Measurements from ENCODE around the gene AAR2. TPM values are rescaled to one million over a fixed set of nuclear protein-coding genes. Genes with fewer than 3 reads are reported as not detected.
A peak's percentile ranks its signal among the peaks of the same experiment; 100 is the strongest.

The AAR2 gene
- total and polyA plus RNA-seq, 8 donors = 23.1 to 40.0 (median 34.6) TPM

GRCh38 chr20:36216314-36217025 is 19.8 kb upstream of the AAR2 start:
- intact Hi-C loops (cut with DNase I) = no loop called here

GRCh38 chr20:36217226-36217625 is 19.1 kb upstream of the AAR2 start:
- no peaks in the 10 kb centered on the region for H3K4me1 ChIP-seq
- no peak overlapping the region for H3K4me3 ChIP-seq
- no peaks in the 10 kb centered on the region for H3K9me3 ChIP-seq
- DNase-seq (no peak), ATAC-seq (no peak)
- intact Hi-C loops (cut with DNase I) = no loop called here
- H3K36me3 ChIP-seq = peaks cover 0 to 33% of the 10 kb centered on the region in 2 donors
- H3K27me3 ChIP-seq = no peaks in the 10 kb centered on the region
- H3K27ac ChIP-seq = no peak overlapping the region
- TF ChIP-seq CTCF (IDR thresholded peaks at IDR 0.05) = no peak

More at GRCh38 chr20:36216314-36217025, 19.8 kb upstream of the AAR2 start:
- no peaks in the 10 kb centered on the region for H3K9me3 ChIP-seq
- TF ChIP-seq CTCF (IDR thresholded peaks at IDR 0.05) = no peak
- H3K4me1 ChIP-seq = no peaks in the 10 kb centered on the region
- no peaks in the 10 kb centered on the region for H3K27me3 ChIP-seq
- H3K27ac ChIP-seq = no peak overlapping the region
- DNase-seq = no peak
- no peak for ATAC-seq
- peaks cover 0 to 28% of the 10 kb centered on the region in 2 donors for H3K36me3 ChIP-seq
- H3K4me3 ChIP-seq = no peak overlapping the region

GRCh38 chr20:36218380-36219064 is 17.8 kb upstream of the AAR2 start:
- intact Hi-C loops (cut with DNase I) = no loop called here
- TF ChIP-seq CTCF (IDR thresholded peaks at IDR 0.05) = no peak
- H3K4me3 ChIP-seq = no peak overlapping the region
- DNase-seq (peak in 1 of 4 donors; percentile 57), ATAC-seq (no peak)
- no peaks in the 10 kb centered on the region for H3K9me3 ChIP-seq
- no peaks in the 10 kb centered on the region for H3K4me1 ChIP-seq
- H3K36me3 ChIP-seq = peaks cover 0 to 29% of the 10 kb centered on the region in 2 donors
- no peaks in the 10 kb centered on the region for H3K27me3 ChIP-seq
- no peak overlapping the region for H3K27ac ChIP-seq

- Histone ChIP-seq H3K9me3 (no peaks in the 10 kb centered on the region), H3K36me3 (peaks cover 0 to 29% of the 10 kb centered on the region in 2 donors), H3K4me1 (no peaks in the 10 kb centered on the region), H3K27ac (no peak overlapping the region), H3K4me3 (no peak overlapping the region), H3K27me3 (no peaks in the 10 kb centered on the region)
- no peak for DNase-seq
- intact Hi-C loops (cut with DNase I) = no loop called here
- no peak for TF ChIP-seq CTCF (IDR thresholded peaks at IDR 0.05)
- ATAC-seq = no peak
These were observed 16.5 kb upstream of the AAR2 start for GRCh38 chr20:36219671-36220220.

- intact Hi-C loops (cut with DNase I) = no loop called here
- no peak for ATAC-seq
- Histone ChIP-seq H3K27ac (no peak overlapping the region), H3K4me3 (no peak overlapping the region), H3K27me3 (no peaks in the 10 kb centered on the region), H3K9me3 (no peaks in the 10 kb centered on the region), H3K4me1 (no peaks in the 10 kb centered on the region), H3K36me3 (peaks cover 0 to 16% of the 10 kb centered on the region in 2 donors)
- no peak for TF ChIP-seq CTCF (IDR thresholded peaks at IDR 0.05)
- DNase-seq = no peak
These were observed 10.6 kb upstream of the AAR2 start for GRCh38 chr20:36225666-36226065.
